Lower leg skin (tissue), 4 donors: ENCODE measurements around the gene UNC5C. TPM values are rescaled to one million over a fixed set of nuclear protein-coding genes. Genes with fewer than 3 reads are reported as not detected.

Source experiments
- DNase-seq, 2 donors: peaks; one replicate each; pipeline ENCODE4 v3.0.0-alpha.2; 2019; ENCODE audit warnings: low spot score in 2 of 2
- H3K4me3 ChIP-seq: fragments of 200-600 bp; sonication (generic); 2 replicates; pipeline ENCODE4 v1.5.1; 2017; ENCODE audit warnings: mild to moderate bottlenecking, low read depth; ENCODE audit not compliant: poor library complexity, severe bottlenecking
- CTCF ChIP-seq, 3 donors: fragments of 450-650 bp; IDR thresholded peaks; one replicate each; pipeline ENCODE4 v1.5.1; 2016; ENCODE audit warnings: antibody characterized with exemption in 3 of 3, mild to moderate bottlenecking in 3 of 3, moderate library complexity in 2 of 3
- POLR2A ChIP-seq, 2 donors: fragments of 450-650 bp; IDR thresholded peaks; one replicate each; pipeline ENCODE4 v1.6.1; 2016 to 2017; ENCODE audit warnings: antibody characterized with exemption in 2 of 2, mild to moderate bottlenecking in 1 of 2, moderate library complexity in 1 of 2
- WGBS, 2 donors: methylation state at CpG; one replicate each; pipeline ENCODE4 v1.1.5; 2018; 5-methylcytosine and 5-hydroxymethylcytosine counted together
- intact Hi-C: fragments of 100-400 bp; cut with DNase I; formaldehyde crosslinking; loops from one replicate; pipeline ENCODE4 v1.15.0; 2023; ENCODE audit warnings: low total_unique reads
- total RNA-seq, 4 donors: library from RNA; depleted of rRNA; stranded (reverse); fragments of >200 nt; gene quantifications; one replicate each; pipeline ENCODE4 v1.1.0, GENCODE V29; 2016

UNC5C gene
- total RNA-seq, 4 donors from 2014 or later: 0.34 to 1.8 (median 1.2) TPM

GRCh38 chr4:95507147-95507546, 41.6 kb downstream of the UNC5C start:
- intact Hi-C loops: no loop called here
- TF ChIP-seq POLR2A (IDR thresholded peaks at IDR 0.05): no peak
- no peak for TF ChIP-seq CTCF (IDR thresholded peaks at IDR 0.05)
- no peak for DNase-seq
- 39 to 41% methylated on average over 1 of the region's 1 CpG for WGBS, 2 donors
- no peak overlapping the region for H3K4me3 ChIP-seq

- 44 to 50% methylated on average over 4 of the region's 4 CpGs for WGBS, 2 donors
- no peak for DNase-seq
- no peak overlapping the region for H3K4me3 ChIP-seq
- no peak for TF ChIP-seq POLR2A (IDR thresholded peaks at IDR 0.05)
- TF ChIP-seq CTCF (IDR thresholded peaks at IDR 0.05): no peak
- intact Hi-C loops: no loop called here
Measured at GRCh38 chr4:95506264-95506663, 42.5 kb downstream of the UNC5C start.

- intact Hi-C loops: no loop called here
- TF ChIP-seq CTCF (IDR thresholded peaks at IDR 0.05): no peak
- TF ChIP-seq POLR2A (IDR thresholded peaks at IDR 0.05): no peak
- DNase-seq: no peak
- H3K4me3 ChIP-seq: no peak overlapping the region
Measured at GRCh38 chr4:95505799-95506198, 43.0 kb downstream of the UNC5C start.

GRCh38 chr4:95505151-95505550, 43.6 kb downstream of the UNC5C start:
- TF ChIP-seq CTCF (IDR thresholded peaks at IDR 0.05) (no peak), POLR2A (IDR thresholded peaks at IDR 0.05) (no peak)
- intact Hi-C loops: no loop called here
- WGBS, 2 donors: 60 to 72% methylated on average over 2 of the region's 2 CpGs
- no peak overlapping the region for H3K4me3 ChIP-seq
- DNase-seq: no peak

- no peak for TF ChIP-seq CTCF (IDR thresholded peaks at IDR 0.05)
- no peak for TF ChIP-seq POLR2A (IDR thresholded peaks at IDR 0.05)
- intact Hi-C loops: no loop called here
- DNase-seq: no peak
- 40 to 51% methylated on average over 3 of the region's 3 CpGs for WGBS, 2 donors
- H3K4me3 ChIP-seq: no peak overlapping the region
Measured at GRCh38 chr4:95504501-95504900, 44.3 kb downstream of the UNC5C start.

GRCh38 chr4:95500361-95500760, 48.4 kb downstream of the UNC5C start:
- intact Hi-C loops: no loop called here
- H3K4me3 ChIP-seq: no peak overlapping the region
- TF ChIP-seq POLR2A (IDR thresholded peaks at IDR 0.05) (no peak), CTCF (IDR thresholded peaks at IDR 0.05) (no peak)
- 69 to 71% methylated on average over 1 of the region's 1 CpG for WGBS, 2 donors
- DNase-seq: no peak
